H1 (cell line): ENCODE data around the gene ACSM2B. TPM values are rescaled to one million over a fixed set of nuclear protein-coding genes. Genes with fewer than 3 reads are reported as not detected.
"Not testable (repeated sequence)": the region's sequence is repeated elsewhere in the genome, so short reads cannot be mapped to it uniquely, and the experiment has no call there.

Experiments
- CTCF ChIA-PET: fragments of 300-600 bp; sonication (Branson Sonifier 250); formaldehyde crosslinking; loops from one replicate; lab custom pipeline; 2021; ENCODE audit not compliant: partially characterized antibody; lab: Charles Lee
- POLR2A ChIA-PET: fragments of 300-600 bp; sonication (Branson Sonifier 250); formaldehyde crosslinking; loops from one replicate; lab custom pipeline; 2021; ENCODE audit warnings: inconsistent platforms; ENCODE audit not compliant: partially characterized antibody; lab: Charles Lee
- DNase-seq, 2 experiments: peaks; one replicate each; pipeline versions ENCODE4 v3.0.0 to v3.0.0-alpha.2; 2010 to 2022; ENCODE audit warnings: low spot score in 2 of 2, low read depth in 1 of 2, mixed read lengths in 1 of 2
- FAIRE-seq: peaks from 2 replicates; lab custom pipeline; 2011; peaks lifted over from hg19 to GRCh38; lab: Jason Lieb, UNC
- H2AFZ ChIP-seq: 2 replicates; pipeline ENCODE4 v1.8.1; 2012; ENCODE audit warnings: low read length, inconsistent platforms
- H2AK5ac ChIP-seq: 2 replicates; pipeline ENCODE4 v1.6.1; 2013; ENCODE audit warnings: low read depth, low read length
- H2BK120ac ChIP-seq: replicated peaks from 2 replicates; pipeline ENCODE3; 2013; ENCODE audit warnings: low read depth, low read length, inconsistent platforms
- H2BK12ac ChIP-seq: 2 replicates; pipeline ENCODE4 v1.6.1; 2013; ENCODE audit warnings: low read depth, low read length
- H2BK15ac ChIP-seq: 2 replicates; pipeline ENCODE4 v1.6.1; 2013; ENCODE audit warnings: low read length
- H2BK20ac ChIP-seq: 2 replicates; pipeline ENCODE4 v1.6.1; 2013; ENCODE audit warnings: low read length
- H2BK5ac ChIP-seq: 2 replicates; pipeline ENCODE4 v1.6.1; 2013; ENCODE audit warnings: low read depth, low read length
- H3K14ac ChIP-seq: 2 replicates; pipeline ENCODE4 v1.6.1; 2013; ENCODE audit warnings: inconsistent platforms; ENCODE audit not compliant: insufficient read length
- H3K18ac ChIP-seq: 2 replicates; pipeline ENCODE4 v1.6.1; 2013; ENCODE audit warnings: low read length; ENCODE audit errors: extremely low read depth
- H3K23ac ChIP-seq: 2 replicates; pipeline ENCODE4 v1.6.1; 2013; ENCODE audit warnings: inconsistent platforms; ENCODE audit not compliant: insufficient read length
- H3K23me2 ChIP-seq: 2 replicates; pipeline ENCODE4 v1.6.1; 2013; ENCODE audit warnings: low read depth, low read length
- H3K27ac ChIP-seq: 2 replicates; pipeline ENCODE4 v1.6.1; 2011; ENCODE audit warnings: low read depth, low read length, inconsistent platforms
- H3K27me3 ChIP-seq, 4 experiments: replicated peaks in 1 of 4; 1 replicate in 1 of 4; 2 replicates in 3 of 4; pipeline versions ENCODE4 v1.6.1 to v1.8.1; 2011 to 2013; ENCODE audit warnings: low read length in 3 of 4, mild to moderate bottlenecking in 3 of 4, inconsistent platforms in 2 of 4, mixed read lengths in 2 of 4, moderate library complexity in 1 of 4; ENCODE audit not compliant: control insufficient read depth in 3 of 4, insufficient read depth in 3 of 4; ENCODE audit errors: extremely low read depth in 1 of 4
- H3K36me3 ChIP-seq, 4 experiments: 2 replicates each; pipeline versions ENCODE4 v1.6.1 to v1.8.1; 2011 to 2013; ENCODE audit warnings: mild to moderate bottlenecking in 4 of 4, low read length in 3 of 4, moderate library complexity in 2 of 4, control low read depth in 1 of 4, inconsistent platforms in 1 of 4; ENCODE audit not compliant: insufficient read depth in 4 of 4, control insufficient read depth in 2 of 4
- H3K4ac ChIP-seq: replicated peaks from 2 replicates; pipeline ENCODE3; 2013; ENCODE audit warnings: low read length, low read depth, mixed read lengths, inconsistent platforms; ENCODE audit not compliant: insufficient read length
- H3K4me1 ChIP-seq, 4 experiments: replicated peaks in 1 of 4; 1 replicate in 1 of 4; 2 replicates in 3 of 4; pipeline versions ENCODE4 v1.6.1 to v1.8.1; 2011 to 2013; ENCODE audit warnings: low read length in 3 of 4, inconsistent platforms in 2 of 4, mixed read lengths in 1 of 4; ENCODE audit not compliant: insufficient read depth in 4 of 4, control insufficient read depth in 3 of 4
- H3K4me2 ChIP-seq, 2 experiments: 2 replicates each; pipeline versions ENCODE4 v1.6.1 to v1.8.1; 2011 to 2013; ENCODE audit warnings: low read depth in 2 of 2, low read length in 2 of 2, control low read depth in 1 of 2, inconsistent platforms in 1 of 2, mild to moderate bottlenecking in 1 of 2; ENCODE audit not compliant: insufficient read depth in 1 of 2
- H3K4me3 ChIP-seq, 4 experiments: fragments of 200-600, 300-600 bp in 1 of 4; sonication (generic), shearing (Covaris generic), sonication (Bioruptor Twin) in 1 of 4; 2 replicates each; pipeline versions ENCODE4 v1.5.1 to v1.8.1; 2011 to 2016; ENCODE audit warnings: low read length in 4 of 4, low read depth in 3 of 4, control low read depth in 2 of 4, inconsistent platforms in 2 of 4, mild to moderate bottlenecking in 2 of 4, mixed read lengths in 1 of 4, moderate library complexity in 1 of 4; ENCODE audit not compliant: insufficient read depth in 2 of 4; ENCODE audit errors: extremely low read depth in 1 of 4
- H3K56ac ChIP-seq: replicated peaks from 2 replicates; pipeline ENCODE3; 2013; ENCODE audit warnings: low read depth, mild to moderate bottlenecking, mixed read lengths, low read length, inconsistent platforms; ENCODE audit not compliant: insufficient read length
- H3K79me1 ChIP-seq: 2 replicates; pipeline ENCODE4 v1.6.1; 2013; ENCODE audit warnings: low read depth, low read length, control low read depth
- H3K79me2 ChIP-seq, 2 experiments: 2 replicates each; pipeline versions ENCODE4 v1.6.1 to v1.8.1; 2012 to 2013; ENCODE audit warnings: low read length in 2 of 2, mild to moderate bottlenecking in 2 of 2, inconsistent platforms in 1 of 2; ENCODE audit not compliant: insufficient read depth in 2 of 2, control insufficient read depth in 1 of 2
- H3K9ac ChIP-seq, 4 experiments: replicated peaks in 1 of 4; 1 replicate in 1 of 4; 2 replicates in 3 of 4; pipeline versions ENCODE4 v1.6.1 to v1.8.1; 2011 to 2013; ENCODE audit warnings: low read depth in 3 of 4, low read length in 3 of 4, control low read depth in 2 of 4, mild to moderate bottlenecking in 2 of 4, moderate library complexity in 2 of 4, inconsistent platforms in 1 of 4; ENCODE audit errors: extremely low read depth in 1 of 4
- H3K9me3 ChIP-seq, 2 experiments: 2 replicates each; pipeline versions ENCODE4 v1.6.1 to v1.8.1; 2012 to 2013; ENCODE audit warnings: mild to moderate bottlenecking in 2 of 2, moderate library complexity in 2 of 2, control low read depth in 1 of 2, inconsistent platforms in 1 of 2, low read depth in 1 of 2, low read length in 1 of 2, mixed read lengths in 1 of 2; ENCODE audit not compliant: insufficient read depth in 2 of 2
- H4K20me1 ChIP-seq, 2 experiments: replicated peaks in 1 of 2; 2 replicates each; pipeline versions ENCODE3 to v1.8.1; 2011 to 2013; ENCODE audit warnings: inconsistent platforms in 2 of 2, low read length in 2 of 2, mild to moderate bottlenecking in 1 of 2; ENCODE audit not compliant: insufficient read depth in 2 of 2, control insufficient read depth in 1 of 2
- H4K5ac ChIP-seq: 2 replicates; pipeline ENCODE4 v1.6.1; 2013; ENCODE audit warnings: low read length, low read depth, mixed read lengths, inconsistent platforms; ENCODE audit not compliant: insufficient read length
- H4K8ac ChIP-seq: 2 replicates; pipeline ENCODE4 v1.8.0; 2013; ENCODE audit warnings: mild to moderate bottlenecking, moderate library complexity, low read length, inconsistent platforms; ENCODE audit not compliant: insufficient read depth; ENCODE audit errors: extremely low read depth
- H4K91ac ChIP-seq: replicated peaks from 2 replicates; pipeline ENCODE3; 2013; ENCODE audit warnings: low read length, mixed read lengths, inconsistent platforms; ENCODE audit not compliant: insufficient read length
- WGBS, 2 experiments: shearing (Covaris generic) in 1 of 2; methylation state at CpG; one replicate each; pipeline versions ENCODE4 v1.1.6 to v1.1.7; 2013 to 2015; ENCODE audit warnings: low lambda C conversion rate in 2 of 2, mixed read lengths in 2 of 2, inconsistent platforms in 1 of 2, low coverage in 1 of 2, missing lambda C conversion rate in 1 of 2; ENCODE audit not compliant: insufficient replicate concordance in 2 of 2, insufficient coverage in 1 of 2, insufficient read length in 1 of 2; ENCODE audit errors: extremely low coverage in 1 of 2, missing lambda C conversion rate in 1 of 2; 5-methylcytosine and 5-hydroxymethylcytosine counted together
- polyA plus RNA-seq, 7 experiments: library from polyadenylated mRNA; depleted of rRNA in 3 of 7; stranded (reverse) in 5 of 7; unstranded in 2 of 7; fragments of >200 nt in 5 of 7; fragments of 200-250 nt in 2 of 7; gene quantifications; 1 replicate in 5 of 7; 2 replicates in 1 of 7; 4 replicates in 1 of 7; pipeline versions ENCODE4 v1.2.1 to v1.2.3, GENCODE V29; 2011 to 2013; ENCODE audit warnings: missing spikeins in 2 of 7, mixed read lengths in 2 of 7
- total RNA-seq: library from RNA; stranded (reverse); fragmentation: NEBNext Ultra II Directional; extraction: Animal tissue kit (Norgen Biotek cat#: 25700); gene quantifications from 2 replicates; pipeline ENCODE4 v1.2.1, GENCODE V29; 2021

The ACSM2B gene
- total and polyA plus RNA-seq, 2 of the 8 experiments (the other 6 are each of a cell fraction or from before 2014, with no cell fraction given), result not detected

- POLR2A ChIA-PET, H2BK15ac ChIP-seq, H3K36me3 ChIP-seq, H2AFZ ChIP-seq, H3K27me3 ChIP-seq, H2BK120ac ChIP-seq, DNase-seq, H3K9ac ChIP-seq, H3K23ac ChIP-seq, H3K4me1 ChIP-seq, H4K5ac ChIP-seq, H4K91ac ChIP-seq, H3K4ac ChIP-seq, FAIRE-seq, CTCF ChIA-PET, H3K79me2 ChIP-seq, H2BK12ac ChIP-seq, H2BK5ac ChIP-seq, H3K56ac ChIP-seq, H3K23me2 ChIP-seq, H3K14ac ChIP-seq, H3K4me3 ChIP-seq, H3K18ac ChIP-seq, H4K8ac ChIP-seq, H3K9me3 ChIP-seq, H3K79me1 ChIP-seq, H3K27ac ChIP-seq, H2BK20ac ChIP-seq, H3K4me2 ChIP-seq, H4K20me1 ChIP-seq, H2AK5ac ChIP-seq: not testable (repeated sequence)
- WGBS, 2 experiments, result 91% methylated on average over 2 of the region's 2 CpGs; no CpG with 5 or more reads in 1 of the 2 experiments
Measured at GRCh38 chr16:20595068-20595467, 18.9 kb upstream of the ACSM2B start.

GRCh38 chr16:20592780-20593179 lies 16.6 kb upstream of the ACSM2B start:
- not testable (repeated sequence) for H3K36me3 ChIP-seq

More at GRCh38 chr16:20592780-20593179, 16.6 kb upstream of the ACSM2B start:
- H4K5ac ChIP-seq, H3K23ac ChIP-seq, H2BK120ac ChIP-seq, H3K9me3 ChIP-seq, H3K79me1 ChIP-seq, H3K14ac ChIP-seq, CTCF ChIA-PET, H2AFZ ChIP-seq, H3K4me2 ChIP-seq, H4K91ac ChIP-seq, DNase-seq, H3K9ac ChIP-seq, H2BK12ac ChIP-seq, H3K23me2 ChIP-seq, H3K18ac ChIP-seq, FAIRE-seq, H4K20me1 ChIP-seq, H3K4ac ChIP-seq, POLR2A ChIA-PET, H3K4me1 ChIP-seq, H3K27ac ChIP-seq, H2BK15ac ChIP-seq, H2BK5ac ChIP-seq, H2BK20ac ChIP-seq, H3K56ac ChIP-seq, H2AK5ac ChIP-seq, H4K8ac ChIP-seq, H3K79me2 ChIP-seq, H3K27me3 ChIP-seq, H3K4me3 ChIP-seq: not testable (repeated sequence)
- 85 to 96% methylated on average over 1 of the region's 1 CpG for WGBS, 2 experiments
